Stimulated activated CD8-positive, alpha-beta memory T cell treated with anti-CD3 and anti-CD28 coated beads, Interleukin-15, amount 100 ng/mL, for 1 hour (primary cell): ENCODE data around the gene LIPJ.

Experiments
- DNase-seq: peaks from one replicate; pipeline ENCODE4 v3.0.0-alpha.2; 2020; ENCODE audit warnings: low read depth

Gene LIPJ

GRCh38 chr10:88598055-88598454 is 11.5 kb downstream of the LIPJ start:
- no peak for DNase-seq

GRCh38 chr10:88608052-88608732 is 21.6 kb downstream of the LIPJ start:
- no peak for DNase-seq

- no peak for DNase-seq
These were observed 22.2 kb downstream of the LIPJ start for GRCh38 chr10:88608780-88609179.

- no peak for DNase-seq
These were observed 29.9 kb downstream of the LIPJ start for GRCh38 chr10:88616250-88616977.

- DNase-seq = no peak
These were observed 31.3 kb downstream of the LIPJ start for GRCh38 chr10:88617772-88618300.

GRCh38 chr10:88618496-88618895 is 31.9 kb downstream of the LIPJ start:
- no peak for DNase-seq

- no peak for DNase-seq
These were observed 33.9 kb downstream of the LIPJ start for GRCh38 chr10:88620441-88620840.

- DNase-seq = no peak
These were observed 37.3 kb downstream of the LIPJ start for GRCh38 chr10:88623835-88624234.

- DNase-seq = no peak
These were observed 38.3 kb downstream of the LIPJ start for GRCh38 chr10:88624840-88625239.

- DNase-seq = no peak
These were observed 53.6 kb downstream of the LIPJ start for GRCh38 chr10:88640186-88640585.

GRCh38 chr10:88642209-88642608 is 55.6 kb downstream of the LIPJ start:
- DNase-seq = no peak

- no peak for DNase-seq
These were observed 56.4 kb downstream of the LIPJ start for GRCh38 chr10:88642963-88643362.

GRCh38 chr10:88647061-88647615 is 60.6 kb downstream of the LIPJ start:
- no peak for DNase-seq

GRCh38 chr10:88651101-88651551 is 64.6 kb downstream of the LIPJ start:
- no peak for DNase-seq

- DNase-seq = no peak
These were observed 66.1 kb downstream of the LIPJ start for GRCh38 chr10:88652616-88653015.
